UCSD-AML1 (cell line): ENCODE results near the gene FAM171A1.

ENCODE experiments used
- DNase-seq: peaks from one replicate; lab custom pipeline; 2025; ENCODE audit not compliant: unreplicated experiment; lab: John Stamatoyannopoulos, UW

The FAM171A1 gene

DNA sequence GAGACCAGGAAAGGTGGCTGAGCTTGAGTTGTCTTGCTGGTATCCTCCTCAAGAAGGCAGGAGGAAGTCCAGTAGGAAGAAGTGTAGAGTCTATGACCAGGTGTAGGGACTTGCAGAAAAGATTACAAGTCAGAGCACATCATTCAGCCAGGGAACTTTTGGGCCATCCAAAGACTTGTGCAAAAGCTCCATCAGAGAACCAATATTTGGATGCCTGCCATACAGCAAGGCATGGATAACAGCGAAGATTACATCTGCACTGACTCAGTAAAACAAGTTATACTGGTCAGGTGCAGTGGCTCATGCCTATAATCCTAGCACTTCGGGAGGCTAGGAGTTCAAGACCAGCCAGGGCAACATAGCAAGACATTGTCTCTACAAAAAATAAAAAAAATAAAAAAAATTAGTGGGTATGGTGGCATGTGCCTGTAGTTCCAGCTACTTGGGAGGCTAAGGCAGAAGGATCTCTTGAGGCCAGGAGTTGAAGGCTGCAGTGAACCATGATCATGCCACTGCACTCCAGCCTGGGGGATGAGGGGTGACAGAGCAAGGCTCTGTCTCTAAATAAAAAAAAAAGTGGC, 189.4 kb downstream of the FAM171A1 start:
- no peak for DNase-seq

DNA sequence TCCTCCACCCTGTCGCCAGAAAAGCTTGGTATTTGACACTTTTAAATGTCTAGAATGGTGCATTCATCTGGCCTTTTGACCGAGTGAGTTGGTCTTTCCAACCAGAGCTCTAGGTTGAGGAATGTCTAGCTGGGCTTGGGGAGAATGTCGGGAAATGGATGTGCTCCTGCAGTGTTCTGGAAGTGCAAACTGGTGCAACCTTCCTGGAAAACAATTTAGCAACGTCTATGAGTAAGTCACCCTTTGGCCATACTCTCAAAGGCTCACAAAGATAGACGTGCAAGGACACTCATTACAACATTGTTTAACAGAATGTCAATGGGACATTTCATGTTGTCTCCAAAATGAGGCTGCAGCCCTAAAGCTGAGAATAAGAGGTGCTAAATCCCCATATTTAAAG, 190.4 kb downstream of the FAM171A1 start:
- DNase-seq = no peak

DNA sequence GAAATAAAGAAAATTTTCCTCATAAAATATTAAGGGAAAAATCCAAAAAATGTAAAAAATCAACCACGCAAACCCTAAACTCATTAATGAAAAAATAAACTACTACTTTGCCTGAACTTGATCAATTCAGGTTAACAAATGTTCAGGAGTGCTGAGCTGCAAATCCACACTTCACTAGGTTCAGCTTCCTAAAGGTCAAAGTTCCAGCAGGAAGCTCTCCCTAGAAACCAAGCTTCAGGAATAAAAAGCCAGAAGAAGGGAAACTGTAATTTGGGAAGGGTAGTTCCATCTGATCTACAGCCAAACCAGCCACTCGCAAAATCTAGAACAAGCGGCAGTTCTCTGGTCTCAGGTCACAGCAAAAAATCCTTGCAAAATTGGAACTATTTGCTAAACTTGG, 194.8 kb downstream of the FAM171A1 start:
- no peak for DNase-seq

DNA sequence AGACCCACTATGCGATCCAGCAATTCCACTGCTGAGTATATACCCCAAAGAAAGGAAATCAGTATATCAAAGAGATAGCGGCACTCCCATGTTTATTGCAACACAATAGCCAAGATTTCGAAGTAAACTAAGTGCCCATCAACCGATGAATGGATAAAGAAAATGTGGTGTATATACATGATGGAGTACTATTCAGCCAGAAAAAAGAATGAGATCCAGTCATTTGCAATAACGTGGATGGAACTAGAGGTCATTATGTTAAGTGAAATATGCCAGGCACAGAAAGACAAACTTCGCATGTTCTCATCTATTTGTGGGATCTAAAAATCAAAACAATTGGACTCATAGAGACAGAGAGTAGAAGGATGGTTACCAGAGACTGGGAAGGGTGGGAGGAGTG, 195.5 kb downstream of the FAM171A1 start:
- DNase-seq = no peak

DNA sequence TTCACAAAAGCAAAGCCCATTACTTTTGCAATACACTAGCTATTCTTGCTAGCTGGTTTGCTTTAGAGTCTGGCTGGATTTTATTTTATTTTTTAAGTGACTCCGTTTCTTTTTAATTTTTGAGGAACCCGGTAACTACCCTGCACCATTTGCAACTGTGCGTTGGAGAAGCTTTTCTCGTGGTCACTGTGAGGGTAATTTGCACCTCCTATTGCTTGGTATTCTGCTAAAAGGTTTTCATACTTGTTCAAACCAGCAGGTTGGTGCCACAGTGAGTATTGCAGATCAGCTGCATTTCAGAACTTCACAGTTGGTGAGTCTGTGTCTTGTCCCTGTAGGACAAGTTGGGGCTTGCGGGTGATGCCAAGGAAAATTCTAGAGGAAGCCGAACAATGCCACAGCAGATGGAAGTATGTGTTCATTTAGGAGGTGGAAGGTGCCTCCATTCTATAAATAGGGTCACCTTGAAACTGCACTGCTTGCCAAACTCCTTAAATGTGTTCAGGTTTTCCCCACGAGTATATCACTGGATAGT, 198.7 kb downstream of the FAM171A1 start:
- no peak for DNase-seq

DNA sequence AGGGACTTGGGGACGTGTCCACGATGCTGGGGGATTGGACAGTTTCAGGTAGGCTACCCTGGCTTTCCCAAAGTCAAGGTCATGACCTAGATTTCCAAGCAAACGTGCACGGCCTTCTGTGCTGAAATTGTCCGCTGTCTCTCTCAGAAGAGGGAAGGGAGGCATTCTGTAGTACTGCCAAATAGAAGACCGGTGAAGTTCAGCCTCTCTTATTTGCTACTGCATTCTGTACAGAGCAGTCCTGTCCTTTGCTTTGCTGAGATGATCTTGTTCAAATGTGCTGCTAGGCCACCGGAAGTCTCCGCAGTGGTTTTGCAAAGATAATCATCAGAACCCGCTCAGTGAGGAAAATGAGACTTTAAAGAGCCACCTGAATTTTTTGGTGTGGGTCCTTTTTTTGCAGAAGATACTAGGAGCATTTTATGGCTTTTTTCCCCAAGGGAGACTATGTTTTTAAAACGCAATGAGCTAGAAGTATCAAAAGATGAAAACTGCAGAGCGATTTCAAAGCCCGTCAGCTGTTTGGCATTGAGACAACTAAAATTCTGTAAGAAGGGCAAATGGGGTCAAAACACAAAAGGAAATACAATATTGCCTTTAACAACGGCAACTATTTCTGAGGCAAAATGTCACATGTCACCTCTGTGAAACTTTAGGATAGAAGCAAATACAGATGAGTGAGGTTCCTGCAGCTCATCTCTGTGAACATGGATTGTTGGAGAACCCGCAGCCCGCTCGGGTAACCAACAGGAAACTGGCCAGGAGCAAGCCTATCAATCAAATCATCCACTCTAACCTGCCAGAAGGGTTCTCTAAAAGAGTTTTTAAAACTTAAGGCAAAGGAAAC, 201.3 kb downstream of the FAM171A1 start:
- DNase-seq = no peak

DNA sequence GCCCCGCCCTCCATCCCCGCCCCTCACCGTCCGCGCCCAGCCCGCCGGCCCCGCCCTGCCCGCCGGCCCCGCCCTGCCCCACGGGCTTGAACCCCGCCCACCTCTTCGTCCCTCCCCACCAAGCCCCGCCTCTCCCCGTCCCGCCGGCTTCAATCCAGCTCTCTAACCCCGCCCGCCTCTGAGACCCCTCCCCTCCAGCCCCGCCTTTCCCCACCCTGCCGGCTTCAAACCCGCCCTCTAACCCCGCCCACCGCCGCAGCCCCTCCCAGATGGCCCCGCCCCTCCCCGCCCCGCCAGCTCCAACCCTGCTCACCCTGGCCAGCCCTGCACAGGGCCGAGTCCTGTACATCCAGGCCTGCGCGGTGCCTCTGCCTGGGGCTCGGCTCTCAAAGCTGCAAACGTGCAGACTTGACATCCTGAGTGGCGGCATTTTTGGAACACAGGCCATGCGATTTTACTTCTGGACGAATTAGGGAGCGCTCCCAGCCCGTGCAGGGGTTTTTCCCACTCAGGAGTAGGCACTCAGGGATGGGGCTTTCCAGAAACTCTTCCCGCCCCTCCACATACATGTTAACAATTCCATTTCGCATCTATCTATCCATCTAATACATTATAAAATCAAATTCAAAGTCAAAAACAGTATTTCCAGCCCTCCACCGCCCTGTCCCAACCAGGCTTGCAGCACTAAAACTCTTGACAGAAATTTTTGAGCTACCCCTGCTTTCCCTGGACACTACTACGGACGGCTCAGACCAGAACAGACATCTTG, 202.1 kb downstream of the FAM171A1 start:
- peak; percentile 92 for DNase-seq

DNA sequence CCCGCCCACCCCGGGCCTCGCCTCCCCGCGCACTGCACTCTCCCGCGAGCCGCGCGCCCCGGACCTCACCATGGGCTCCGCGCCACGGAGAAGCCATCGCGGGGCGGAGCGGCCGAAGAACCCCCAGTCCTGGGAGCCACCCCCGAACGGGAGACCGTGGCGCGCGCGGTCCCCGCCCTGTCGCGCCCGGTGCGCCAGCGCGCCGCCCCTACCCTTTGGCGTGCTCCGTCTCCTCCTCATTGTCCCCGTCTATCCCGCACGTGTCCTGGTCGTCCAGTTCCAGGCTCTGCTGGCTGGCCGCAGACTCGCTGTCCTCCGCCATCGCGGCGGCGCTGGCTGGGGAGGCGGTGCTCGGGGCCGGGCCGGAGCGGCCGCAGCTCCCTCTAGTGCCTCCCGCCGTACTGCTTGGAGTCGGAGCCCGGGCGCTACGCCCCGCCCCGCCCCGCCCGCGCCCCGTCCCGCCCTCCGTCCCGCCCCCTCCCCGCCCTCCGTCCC, 202.8 kb downstream of the FAM171A1 start, which contains the start of gene NMT2:
TSS of gene NMT2 (minus strand) at position 403 of the 495 bp plus-strand sequence. CDS start at position 322, 81 bp downstream.
- DNase-seq = peak; percentile 92

DNA sequence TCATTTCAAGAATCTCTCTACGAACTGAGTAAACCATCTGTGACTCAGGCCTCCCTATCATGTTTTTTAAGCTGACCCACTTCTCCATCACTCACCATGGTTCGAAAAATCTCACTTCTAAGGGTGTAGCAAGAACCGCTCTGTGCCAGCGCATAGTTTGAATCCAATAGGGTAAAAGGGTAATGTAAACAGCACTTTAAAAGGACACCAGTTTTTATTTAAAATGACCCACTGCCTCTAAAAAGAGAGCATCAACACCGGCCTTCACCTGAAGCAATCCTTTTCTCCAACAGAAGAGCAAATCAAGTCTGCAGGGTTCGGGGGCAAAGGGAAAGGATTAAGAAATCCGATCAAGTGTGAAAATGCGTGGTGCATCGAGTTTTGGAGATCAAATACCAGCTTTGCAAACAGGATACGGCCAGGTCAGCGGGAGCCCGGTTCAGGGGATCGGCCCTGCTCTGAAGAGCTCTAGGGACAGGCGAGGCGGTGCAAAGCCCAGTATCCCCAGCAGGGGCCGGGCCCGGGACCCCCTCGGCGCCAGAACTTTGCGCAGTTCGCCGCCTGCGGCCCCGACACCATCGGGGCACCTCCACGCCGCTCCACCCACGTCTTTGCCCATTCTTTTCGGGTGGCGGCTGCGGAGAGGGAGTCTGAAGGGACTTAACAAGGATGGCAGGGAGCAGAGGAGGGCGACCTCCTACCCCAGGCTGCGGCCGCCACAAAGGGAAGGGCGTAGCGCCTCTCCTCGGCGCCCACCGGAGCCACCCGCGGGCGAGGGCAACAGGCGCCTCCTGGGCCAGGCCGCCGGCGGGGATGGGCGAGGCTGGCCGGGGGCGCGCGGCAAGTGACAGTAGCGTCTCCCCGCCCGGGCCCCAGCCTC, 203.4 kb downstream of the FAM171A1 start:
- DNase-seq = peak; percentile 45

DNA sequence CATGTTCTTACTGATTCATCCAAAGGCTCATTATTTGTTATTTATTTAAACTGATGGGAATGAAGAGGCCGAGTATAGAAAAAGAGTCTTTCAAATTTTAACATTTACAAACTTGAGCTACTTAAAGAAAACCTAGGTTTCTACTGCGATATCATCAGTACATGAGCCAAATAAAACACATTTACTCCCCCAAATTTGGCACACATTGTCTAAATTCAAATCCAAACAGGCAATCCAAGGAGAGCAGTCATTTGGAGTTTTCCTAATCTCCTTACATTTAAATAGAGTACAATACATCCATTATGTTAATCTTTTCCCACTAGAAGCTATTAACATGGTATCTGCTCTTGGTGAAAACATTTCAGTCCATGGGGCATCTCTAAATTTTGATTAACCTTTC, 204.8 kb downstream of the FAM171A1 start:
- DNase-seq = no peak

DNA sequence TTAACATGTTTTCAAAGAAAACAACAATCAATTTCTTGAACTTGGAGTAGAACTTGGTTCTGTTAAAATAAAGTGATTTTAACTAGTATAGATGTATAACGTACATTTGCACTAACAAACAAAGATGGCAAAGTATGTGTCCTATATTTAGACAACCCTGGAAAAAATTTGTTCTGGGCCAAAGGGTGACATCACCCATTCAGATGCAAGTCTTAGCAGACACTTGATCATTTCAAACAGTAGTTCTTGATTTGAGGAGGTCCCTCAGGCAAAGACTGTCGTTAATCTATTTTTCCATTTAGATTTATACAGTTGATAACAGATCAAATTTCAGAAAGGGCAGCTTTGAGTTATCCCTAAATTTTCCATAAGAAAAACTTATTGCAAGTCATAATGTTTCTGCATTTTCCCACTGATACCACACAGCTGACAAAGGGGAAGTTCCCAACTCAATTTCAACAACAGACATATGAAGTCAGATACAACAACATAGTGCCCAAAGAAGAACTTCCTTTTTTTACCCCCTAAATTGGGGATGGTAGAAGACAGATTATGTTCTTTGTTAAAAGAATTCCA, 207.7 kb downstream of the FAM171A1 start:
- DNase-seq = no peak
